CD14-positive monocyte (primary cell): ENCODE results near the gene WDR74. TPM values are rescaled to one million over a fixed set of nuclear protein-coding genes. Genes with fewer than 3 reads are reported as not detected.

ENCODE experiments used
- DNase-seq, 3 donors: peaks; one replicate each; pipeline ENCODE4 v3.0.0-alpha.2; 2011 to 2022
- H2AFZ ChIP-seq: 2 replicates; pipeline ENCODE4 v1.6.0; 2012; ENCODE audit warnings: mild to moderate bottlenecking, low read depth, low read length, inconsistent platforms; ENCODE audit not compliant: insufficient read depth, poor library complexity, severe bottlenecking
- H3K27ac ChIP-seq, 2 donors: 1 replicate in 1 of 2; 2 replicates in 1 of 2; pipeline ENCODE4 v1.5.1; 2012 to 2013; ENCODE audit warnings: low read length in 2 of 2, control low read depth in 1 of 2, inconsistent platforms in 1 of 2, low read depth in 1 of 2, mild to moderate bottlenecking in 1 of 2
- H3K27me3 ChIP-seq, 2 donors: one replicate each; pipeline versions ENCODE4 v1.6.0 to v1.6.1; 2011 to 2013; ENCODE audit warnings: low read length in 2 of 2; ENCODE audit not compliant: control insufficient read depth in 2 of 2, insufficient read depth in 2 of 2
- H3K36me3 ChIP-seq, 2 donors: replicated peaks in 1 of 2; 1 replicate in 1 of 2; 2 replicates in 1 of 2; pipeline versions ENCODE4 v1.5.1 to v1.6.1; 2012 to 2013; ENCODE audit warnings: low read length in 2 of 2, control low read depth in 1 of 2, inconsistent platforms in 1 of 2, mild to moderate bottlenecking in 1 of 2; ENCODE audit not compliant: insufficient read depth in 2 of 2, control insufficient read depth in 1 of 2
- H3K4me1 ChIP-seq, 2 donors: 1 replicate in 1 of 2; 2 replicates in 1 of 2; pipeline versions ENCODE4 v1.5.1 to v1.6.1; 2012 to 2013; ENCODE audit warnings: low read length in 2 of 2, control low read depth in 1 of 2, inconsistent platforms in 1 of 2, mild to moderate bottlenecking in 1 of 2, moderate library complexity in 1 of 2; ENCODE audit not compliant: insufficient read depth in 2 of 2, control insufficient read depth in 1 of 2
- H3K4me2 ChIP-seq: replicated peaks from 2 replicates; pipeline ENCODE3; 2012; ENCODE audit warnings: low read length, moderate library complexity, mild to moderate bottlenecking; ENCODE audit not compliant: poor library complexity, severe bottlenecking; ENCODE audit errors: extremely low read depth
- H3K4me3 ChIP-seq, 3 experiments: fragments of 200-600 bp in 1 of 3; sonication (generic) in 1 of 3; replicated peaks in 1 of 3; 1 replicate in 2 of 3; 2 replicates in 1 of 3; pipeline ENCODE4 v1.5.1; 2011 to 2013; ENCODE audit warnings: low read length in 3 of 3, mild to moderate bottlenecking in 3 of 3, control low read depth in 2 of 3, low read depth in 2 of 3, inconsistent platforms in 1 of 3, moderate library complexity in 1 of 3
- H3K79me2 ChIP-seq: 2 replicates; pipeline ENCODE4 v1.6.0; 2012; ENCODE audit warnings: mild to moderate bottlenecking, control low read depth, inconsistent platforms, low read length, moderate library complexity; ENCODE audit not compliant: insufficient read depth
- H3K9ac ChIP-seq: 2 replicates; pipeline ENCODE4 v1.6.0; 2017; ENCODE audit warnings: low read length, mild to moderate bottlenecking; ENCODE audit not compliant: insufficient read depth, poor library complexity, severe bottlenecking
- H3K9me3 ChIP-seq, 2 donors: replicated peaks in 1 of 2; 1 replicate in 1 of 2; 2 replicates in 1 of 2; pipeline versions ENCODE4 v1.5.1 to v1.6.1; 2012 to 2013; ENCODE audit warnings: low read length in 2 of 2, control low read depth in 1 of 2; ENCODE audit not compliant: control insufficient read depth in 1 of 2, insufficient read depth in 1 of 2
- H4K20me1 ChIP-seq: 2 replicates; pipeline ENCODE4 v1.6.0; 2012; ENCODE audit warnings: mild to moderate bottlenecking, low read length, control low read depth, moderate library complexity; ENCODE audit not compliant: insufficient read depth
- H3K27ac Mint-ChIP-seq, 7 donors: one replicate each; pipeline ENCODE4 v1.8.0; 2020; ENCODE audit warnings: mild to moderate bottlenecking in 7 of 7, mixed read lengths in 7 of 7, moderate library complexity in 6 of 7, inconsistent platforms in 2 of 7
- H3K27me3 Mint-ChIP-seq, 3 donors: one replicate each; pipeline ENCODE4 v1.8.0; 2021 to 2022; ENCODE audit warnings: low read depth in 3 of 3, mild to moderate bottlenecking in 3 of 3, mixed read lengths in 3 of 3, moderate library complexity in 3 of 3, inconsistent platforms in 1 of 3
- H3K36me3 Mint-ChIP-seq, 2 donors: one replicate each; pipeline ENCODE4 v1.8.0; 2020; ENCODE audit warnings: mixed read lengths in 2 of 2, inconsistent platforms in 1 of 2, mild to moderate bottlenecking in 1 of 2
- H3K4me1 Mint-ChIP-seq: one replicate; pipeline ENCODE4 v1.8.0; 2020; ENCODE audit warnings: mild to moderate bottlenecking, mixed read lengths
- H3K4me3 Mint-ChIP-seq, 2 donors: one replicate each; pipeline ENCODE4 v1.8.0; 2020; ENCODE audit warnings: mild to moderate bottlenecking in 2 of 2, mixed read lengths in 2 of 2, moderate library complexity in 1 of 2
- H3K9me3 Mint-ChIP-seq, 7 donors: one replicate each; pipeline ENCODE4 v1.8.0; 2020 to 2022; ENCODE audit warnings: mixed read lengths in 7 of 7, mild to moderate bottlenecking in 6 of 7, moderate library complexity in 6 of 7, inconsistent platforms in 2 of 7
- WGBS: methylation state at CpG from one replicate; pipeline ENCODE4 v1.1.5; 2013; ENCODE audit warnings: missing lambda C conversion rate; ENCODE audit not compliant: insufficient coverage; 5-methylcytosine and 5-hydroxymethylcytosine counted together
- intact Hi-C, 2 donors: fragments of 100-400 bp; cut with micrococcal nuclease; formaldehyde crosslinking; loops; one replicate each; pipeline versions ENCODE4 v1.15.0 to v1.15.1; 2023
- polyA plus RNA-seq, 3 donors: library from polyadenylated mRNA; depleted of rRNA in 1 of 3; unstranded in 2 of 3; stranded (reverse) in 1 of 3; fragments of 300-500 nt in 2 of 3; fragments of >200 nt in 1 of 3; fragmentation: Illumina TruSeq in 2 of 3; gene quantifications; 1 replicate in 2 of 3; 2 replicates in 1 of 3; pipeline ENCODE4 v1.2.3, GENCODE V29; 2012 to 2021
- TF ChIP-seq, protein P1 (sequence below): fragments of 200-600 bp; IDR thresholded peaks from one replicate; pipeline ENCODE4 v1.8.0; 2022; ENCODE audit warnings: antibody characterized with exemption, mild to moderate bottlenecking

The WDR74 gene
- polyA plus RNA-seq, 3 donors: 14.2 to 52.5 (median 18.4) TPM

DNA sequence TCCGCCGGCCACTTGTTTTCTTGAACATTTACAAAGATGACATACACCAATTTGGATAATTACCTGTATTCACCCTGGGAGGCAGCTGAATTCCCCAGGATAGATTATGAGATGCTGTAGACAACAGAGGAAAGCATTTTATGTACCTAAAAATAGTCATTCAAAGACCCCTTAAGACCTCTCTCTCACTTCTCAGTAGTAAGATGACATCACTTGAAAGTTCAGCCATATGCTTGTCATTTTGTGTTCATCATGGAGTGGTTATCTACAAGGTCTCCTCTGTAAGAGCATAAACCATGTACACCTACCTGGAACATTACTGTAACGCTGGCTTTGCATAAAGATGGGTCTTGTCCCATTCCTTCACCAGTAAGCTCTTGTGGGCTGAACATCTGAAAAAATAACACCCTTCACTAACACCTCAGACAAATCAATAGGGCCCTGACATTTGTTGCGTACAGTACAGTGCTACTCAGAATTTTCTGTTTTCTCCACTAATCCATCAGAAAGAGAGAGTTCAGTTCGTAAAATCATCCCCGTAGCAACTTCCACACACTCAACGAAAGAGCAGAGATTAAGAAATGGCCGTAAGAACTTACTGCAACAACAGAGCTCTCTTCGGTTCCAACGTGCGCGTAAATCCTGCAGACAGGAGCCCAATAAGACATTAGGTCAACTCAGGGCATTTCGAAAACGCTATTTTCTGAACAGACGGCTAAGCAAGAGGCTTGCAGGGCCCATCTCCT, 15.6 kb upstream of the WDR74 start:
- H3K9ac ChIP-seq: peak overlapping the region; percentile 75
- peaks cover 56% of the 10 kb centered on the region for H3K79me2 ChIP-seq
- Mint-ChIP-seq H3K36me3 (peaks cover 28 to 29% of the 10 kb centered on the region in 2 donors), H3K4me1 (peaks cover 48% of the 10 kb centered on the region), H3K27ac (peak overlapping the region; percentile 88 to 94 (median 90)), H3K4me3 (peak overlapping the region; percentile 91 to 98), H3K27me3 (no peaks in the 10 kb centered on the region), H3K9me3 (no peaks in the 10 kb centered on the region)
- intact Hi-C loops: loop anchor here (1.0 to 10.0 kb wide), 4 partner anchors 13 to 240 kb away; partner anchors contain the start of genes EML3 (in 1 of the 2), ROM1 (in 1 of the 2) and TMEM179B (in 1 of the 2)
- H3K27me3 ChIP-seq: no peaks in the 10 kb centered on the region
- TF ChIP-seq, protein P1, sequence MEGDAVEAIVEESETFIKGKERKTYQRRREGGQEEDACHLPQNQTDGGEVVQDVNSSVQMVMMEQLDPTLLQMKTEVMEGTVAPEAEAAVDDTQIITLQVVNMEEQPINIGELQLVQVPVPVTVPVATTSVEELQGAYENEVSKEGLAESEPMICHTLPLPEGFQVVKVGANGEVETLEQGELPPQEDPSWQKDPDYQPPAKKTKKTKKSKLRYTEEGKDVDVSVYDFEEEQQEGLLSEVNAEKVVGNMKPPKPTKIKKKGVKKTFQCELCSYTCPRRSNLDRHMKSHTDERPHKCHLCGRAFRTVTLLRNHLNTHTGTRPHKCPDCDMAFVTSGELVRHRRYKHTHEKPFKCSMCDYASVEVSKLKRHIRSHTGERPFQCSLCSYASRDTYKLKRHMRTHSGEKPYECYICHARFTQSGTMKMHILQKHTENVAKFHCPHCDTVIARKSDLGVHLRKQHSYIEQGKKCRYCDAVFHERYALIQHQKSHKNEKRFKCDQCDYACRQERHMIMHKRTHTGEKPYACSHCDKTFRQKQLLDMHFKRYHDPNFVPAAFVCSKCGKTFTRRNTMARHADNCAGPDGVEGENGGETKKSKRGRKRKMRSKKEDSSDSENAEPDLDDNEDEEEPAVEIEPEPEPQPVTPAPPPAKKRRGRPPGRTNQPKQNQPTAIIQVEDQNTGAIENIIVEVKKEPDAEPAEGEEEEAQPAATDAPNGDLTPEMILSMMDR: no peak
- peak overlapping the region; percentile 11 to 81 for H3K27ac ChIP-seq
- peak overlapping the region; percentile 62 for H2AFZ ChIP-seq
- H3K4me2 ChIP-seq: peak overlapping the region; percentile 89
- H3K9me3 ChIP-seq: no peaks in the 10 kb centered on the region
- H4K20me1 ChIP-seq: peaks cover 33% of the 10 kb centered on the region
- H3K4me3 ChIP-seq: peak overlapping the region; percentile 77 to 96 (median 94)
- 0% methylated on average over 8 of the region's 15 CpGs for WGBS
- peaks cover 34 to 45% of the 10 kb centered on the region in 2 donors for H3K4me1 ChIP-seq
- H3K36me3 ChIP-seq: peaks cover 25 to 33% of the 10 kb centered on the region in 2 donors
- no peak for DNase-seq

DNA sequence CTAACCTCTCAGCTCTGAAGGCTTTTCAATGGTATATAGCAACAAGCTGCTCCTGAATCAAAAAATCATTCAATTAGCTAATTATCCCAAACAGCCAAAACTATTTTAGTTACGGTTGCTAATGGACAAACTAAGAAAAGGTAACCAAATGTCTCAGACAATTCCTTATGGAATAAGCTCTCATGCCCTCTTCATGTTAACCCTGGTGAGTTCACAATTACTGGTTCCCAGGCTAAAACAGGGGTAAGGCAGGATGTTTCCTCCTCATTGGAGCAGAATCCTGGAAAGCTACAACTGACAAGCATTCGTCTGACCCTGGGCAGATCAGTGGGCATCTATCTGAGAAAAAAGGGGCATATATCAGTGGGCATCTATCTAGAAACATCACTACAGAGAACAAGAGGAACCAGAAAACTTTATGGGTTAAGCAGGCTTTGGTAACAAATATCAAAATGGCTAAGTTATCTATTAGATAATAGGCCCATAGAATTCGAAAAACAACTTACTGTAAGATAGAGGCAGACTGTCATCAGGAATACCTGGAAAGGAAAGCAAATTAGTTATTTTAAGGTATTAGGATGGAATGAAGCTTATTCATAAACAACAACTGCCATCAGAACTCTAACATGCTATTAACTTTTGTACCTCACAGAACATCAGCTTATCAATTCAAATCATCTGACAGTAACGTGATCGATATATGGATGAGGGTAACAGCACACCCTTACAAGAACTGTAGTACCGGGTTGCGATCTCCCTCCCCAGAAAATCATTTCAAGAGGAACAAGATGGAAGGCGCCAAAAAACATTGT, 14.8 kb upstream of the WDR74 start:
- WGBS: 60% methylated on average over 1 of the region's 8 CpGs
- intact Hi-C loops: loop anchor here (2.0 to 10.0 kb wide), 2 partner anchors 13 to 239 kb away; partner anchors contain the start of genes EML3 (in 1 of the 2) and ROM1 (in 1 of the 2)
- no peak for DNase-seq
- Histone ChIP-seq H3K4me2 (peak overlapping the region; percentile 89), H3K27ac (peak overlapping the region in 1 of 2 donors; percentile 81), H2AFZ (no peak overlapping the region), H3K4me3 (peak overlapping the region; percentile 77 to 96 (median 94)), H3K36me3 (peaks cover 25 to 33% of the 10 kb centered on the region in 2 donors), H4K20me1 (peaks cover 33% of the 10 kb centered on the region), H3K9ac (peak overlapping the region; percentile 75), H3K27me3 (no peaks in the 10 kb centered on the region), H3K4me1 (peaks cover 34 to 45% of the 10 kb centered on the region in 2 donors), H3K9me3 (no peaks in the 10 kb centered on the region), H3K79me2 (peaks cover 56% of the 10 kb centered on the region)
- Mint-ChIP-seq H3K4me3 (peak overlapping the region; percentile 91 to 98), H3K27ac (peak overlapping the region in 6 of 7 donors; percentile 10 to 90 (median 47)), H3K27me3 (no peaks in the 10 kb centered on the region), H3K36me3 (peaks cover 28 to 29% of the 10 kb centered on the region in 2 donors), H3K4me1 (peaks cover 48% of the 10 kb centered on the region), H3K9me3 (no peaks in the 10 kb centered on the region)
- TF ChIP-seq, protein P1: no peak
